GM19397 (cell line): Measurements from ENCODE around the gene FOXN1.

Experiments used
- ATAC-seq: cut with Tn5 transposase; IDR thresholded peaks from one replicate; pipeline ENCODE4 v1.9.1; 2021; ENCODE audit warnings: mild to moderate bottlenecking, moderate library complexity; ENCODE audit not compliant: unreplicated experiment

Gene FOXN1

DNA sequence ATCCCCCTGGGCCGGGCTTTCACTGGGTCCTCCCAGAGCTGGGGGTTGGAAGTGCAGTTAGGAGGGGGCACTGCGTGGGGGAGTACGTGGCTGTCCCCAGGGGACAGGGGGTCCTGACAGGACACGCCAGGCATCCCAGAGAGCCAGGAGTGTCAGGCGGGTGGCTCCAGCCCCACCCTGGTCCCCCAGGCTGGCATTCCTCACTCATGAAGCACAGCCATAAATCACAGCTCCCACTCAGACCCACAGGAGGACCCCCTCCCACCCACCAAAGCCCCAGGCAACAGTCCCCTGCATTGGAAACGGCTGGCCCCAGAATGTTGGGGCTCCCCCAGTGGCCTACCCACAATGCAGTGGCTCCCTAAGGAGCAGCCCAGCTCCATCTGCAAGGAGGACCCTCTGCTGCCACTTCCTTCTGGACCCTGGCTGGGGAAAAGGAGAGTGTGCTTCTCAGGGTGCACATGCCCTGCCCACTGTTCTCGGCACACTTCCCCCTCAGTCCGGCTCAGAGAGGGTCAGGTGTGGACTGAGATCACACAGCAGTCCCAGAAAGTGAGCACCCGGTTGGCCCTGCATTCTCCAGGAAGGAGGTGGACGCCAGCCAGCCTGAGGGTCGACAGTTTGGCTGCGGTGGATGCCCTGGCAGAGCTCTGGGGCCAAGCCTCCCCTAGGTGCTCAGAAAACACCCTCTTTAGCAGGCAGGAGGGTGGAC is 7.3 kb upstream of the FOXN1 start:
- ATAC-seq: no peak

GRCh38 chr17:28499364-28499664 is 6.8 kb upstream of the FOXN1 start:
- no peak for ATAC-seq

- no peak for ATAC-seq
These were observed 6.3 kb upstream of the FOXN1 start for GRCh38 chr17:28499684-28500357.

- ATAC-seq: peak; percentile 70
These were observed 5.3 kb upstream of the FOXN1 start for GRCh38 chr17:28500712-28501379.

GRCh38 chr17:28501421-28502284 is 4.5 kb upstream of the FOXN1 start:
- ATAC-seq: peak; percentile 9

DNA sequence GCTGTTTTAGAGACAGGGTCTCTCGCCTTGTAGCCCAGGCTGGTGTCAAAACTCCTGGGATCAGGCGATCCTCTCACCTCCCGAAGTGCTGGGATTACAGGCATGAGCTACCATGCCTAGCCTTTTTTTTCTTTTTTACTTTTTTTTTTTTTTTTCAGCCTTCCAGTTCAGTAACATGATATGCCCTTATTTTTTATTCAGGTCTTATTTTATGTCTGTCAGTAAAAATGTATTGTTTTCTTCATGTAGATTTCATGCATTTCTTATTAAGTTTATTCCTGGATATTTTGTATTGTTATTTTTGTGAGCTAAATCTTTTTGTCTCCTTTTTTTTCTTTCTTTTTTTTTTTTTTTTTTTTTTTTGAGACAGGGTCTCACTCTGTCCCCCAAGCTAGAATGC is 2.7 kb upstream of the FOXN1 start:
- ATAC-seq: no peak

DNA sequence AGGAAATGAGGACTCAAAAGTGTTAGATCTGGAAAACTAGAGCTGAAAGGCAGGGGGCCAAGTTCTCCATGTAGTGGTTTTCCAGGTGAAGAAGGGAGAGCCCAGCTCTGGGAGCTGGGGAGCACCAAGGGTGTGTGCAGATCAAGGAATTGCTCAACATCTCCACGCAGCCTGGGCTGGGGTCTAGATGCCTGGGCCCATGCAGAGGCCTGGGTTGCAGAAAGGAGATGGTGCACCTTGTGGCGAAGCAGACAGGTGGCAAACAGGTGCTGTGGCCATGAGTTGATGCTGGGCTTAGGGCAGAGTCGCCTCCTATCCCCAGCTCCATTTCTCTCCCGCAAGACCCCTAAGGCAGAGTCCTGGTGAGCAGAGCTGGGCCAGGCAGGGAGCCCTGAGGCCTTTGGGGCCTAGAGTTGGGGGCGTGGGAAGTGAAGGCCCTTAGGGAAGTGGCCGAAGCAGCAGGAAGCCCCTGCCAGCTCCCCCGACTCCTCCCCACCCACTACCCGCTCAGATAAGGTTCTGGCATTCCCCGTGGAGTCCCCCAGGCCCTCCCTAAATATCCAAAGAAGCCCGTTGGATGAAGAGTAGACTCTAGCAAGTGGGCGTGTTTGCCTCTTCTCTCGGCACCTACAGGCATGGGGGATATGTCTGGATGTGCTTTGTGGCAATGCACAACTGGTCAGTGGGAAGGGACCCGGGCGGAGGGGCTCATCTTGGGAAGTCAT is 777 bp downstream of the FOXN1 start:
- ATAC-seq: no peak

- no peak for ATAC-seq
These were observed 1.5 kb downstream of the FOXN1 start for GRCh38 chr17:28507567-28508203.

GRCh38 chr17:28508211-28508724 is 2.1 kb downstream of the FOXN1 start:
- ATAC-seq: no peak

GRCh38 chr17:28509789-28510188 is 3.6 kb downstream of the FOXN1 start:
- ATAC-seq: no peak

GRCh38 chr17:28511858-28512461 is 5.8 kb downstream of the FOXN1 start:
- no peak for ATAC-seq

- no peak for ATAC-seq
These were observed 7.3 kb downstream of the FOXN1 start for GRCh38 chr17:28513476-28513875.

DNA sequence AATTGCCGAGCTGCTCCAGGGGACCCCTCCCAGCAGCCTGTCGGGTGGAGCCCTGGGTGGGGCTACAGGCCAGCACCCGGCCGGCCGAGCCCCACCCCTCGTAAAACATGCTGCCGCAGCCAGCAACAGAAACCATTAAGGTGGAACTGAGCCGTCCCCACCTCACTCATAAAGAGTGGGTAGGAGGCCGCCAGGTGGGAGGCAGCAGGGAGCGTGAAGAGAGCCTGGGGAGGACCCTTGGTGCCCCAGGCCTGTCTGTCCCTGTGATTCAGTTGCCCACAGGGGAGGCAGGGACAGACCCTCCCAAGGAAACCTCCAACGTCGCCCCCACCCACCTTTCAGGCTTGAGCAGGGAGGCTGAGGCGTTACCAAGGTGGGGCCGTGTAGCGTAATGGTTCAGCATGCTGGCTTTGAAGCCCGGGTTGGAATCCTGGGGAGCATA is 8.4 kb downstream of the FOXN1 start:
- ATAC-seq: no peak

- no peak for ATAC-seq
These were observed 9.4 kb downstream of the FOXN1 start for GRCh38 chr17:28515518-28515917.

- ATAC-seq: no peak
These were observed 12.0 kb downstream of the FOXN1 start for GRCh38 chr17:28518132-28518531.

DNA sequence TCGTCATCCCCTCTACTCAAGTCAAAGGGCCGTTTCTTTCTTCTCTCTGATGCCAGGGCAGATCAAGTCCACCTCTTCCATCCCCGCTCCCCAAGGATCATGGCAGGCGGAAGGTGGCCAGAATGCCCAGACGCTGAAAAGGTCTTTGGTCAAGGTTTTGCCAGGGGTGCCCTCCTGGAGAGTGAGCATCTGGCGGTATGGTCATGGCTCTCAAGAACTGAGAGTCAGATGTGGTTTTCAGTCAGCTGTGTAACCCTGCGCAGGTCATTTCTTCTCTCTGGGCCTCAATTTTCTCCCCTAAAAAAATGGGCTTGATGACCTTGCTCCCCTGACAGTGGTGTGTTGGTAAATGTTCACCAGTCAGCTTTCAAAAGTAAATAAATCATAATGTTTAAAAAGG is 12.4 kb downstream of the FOXN1 start:
- ATAC-seq: no peak

DNA sequence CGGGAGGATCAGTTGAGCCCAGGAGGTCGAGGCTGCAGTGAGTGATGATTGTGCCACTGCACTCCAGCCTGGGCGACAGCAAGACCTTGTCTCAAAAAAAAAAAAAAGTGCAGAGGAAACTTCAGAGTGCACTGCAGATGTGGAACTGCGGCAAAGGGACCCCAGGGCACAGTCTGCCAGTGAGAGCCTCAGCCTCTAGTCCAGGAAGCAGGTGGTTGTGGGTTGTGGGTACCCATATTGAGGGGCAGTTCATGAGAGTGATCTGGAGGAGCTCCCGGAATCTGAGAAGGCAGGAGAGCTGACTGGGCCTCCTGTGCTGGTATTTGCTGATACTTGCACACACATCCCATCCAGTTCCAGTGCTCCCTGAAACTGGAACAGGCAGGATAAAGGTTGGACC is 13.1 kb downstream of the FOXN1 start:
- no peak for ATAC-seq

GRCh38 chr17:28520687-28521086 is 14.5 kb downstream of the FOXN1 start:
- ATAC-seq: no peak

- ATAC-seq: no peak
These were observed 15.3 kb downstream of the FOXN1 start for GRCh38 chr17:28521311-28522085.
